GM18867 (cell line): ENCODE data around the gene ARHGAP26.

Experiments
- ATAC-seq: cut with Tn5 transposase; IDR thresholded peaks from one replicate; pipeline ENCODE4 v1.9.1; 2021; ENCODE audit warnings: mild to moderate bottlenecking, moderate library complexity; ENCODE audit not compliant: unreplicated experiment

ARHGAP26 gene

DNA sequence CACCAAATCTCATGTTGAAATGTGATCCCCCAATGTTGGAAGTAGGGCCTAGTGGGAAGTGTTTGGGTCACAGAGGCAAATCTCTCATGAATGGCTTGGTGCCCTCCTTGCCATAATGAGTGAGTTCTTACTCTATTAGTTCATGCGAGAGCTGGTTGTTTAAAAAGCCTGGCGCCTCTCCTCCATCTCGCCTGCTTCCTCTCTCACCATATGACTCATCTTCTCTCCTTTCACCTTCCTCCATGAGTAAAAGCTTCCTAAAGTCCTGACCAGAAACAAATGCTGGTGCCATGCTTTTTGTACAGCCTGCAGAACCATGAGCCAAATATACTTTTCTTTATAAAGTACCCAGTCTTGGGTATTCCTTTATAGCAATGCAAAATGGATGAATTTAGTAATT is 20.9 kb upstream of the ARHGAP26 start:
- no peak for ATAC-seq

- ATAC-seq, result no peak
Observed at GRCh38 chr5:142753116-142753631, 17.0 kb upstream of the ARHGAP26 start.

DNA sequence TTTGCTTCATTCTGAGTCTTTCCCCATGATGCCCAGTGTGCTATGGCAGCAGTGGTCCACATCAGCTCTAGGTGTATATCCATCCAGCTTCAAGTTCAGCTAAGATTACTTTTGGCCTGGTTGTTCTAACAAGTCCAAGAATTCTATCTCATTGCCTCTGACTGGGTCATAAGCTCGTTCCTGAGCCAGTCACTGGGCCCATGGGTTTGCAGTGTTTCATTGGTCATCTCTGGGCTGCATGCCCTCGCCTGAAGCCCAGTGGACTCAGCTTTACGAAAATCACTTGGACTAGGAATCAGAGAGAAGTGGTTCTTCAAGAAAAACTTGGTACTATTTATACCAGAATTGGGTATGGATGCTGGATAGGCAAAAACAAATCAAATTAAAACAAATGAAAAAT is 16.1 kb upstream of the ARHGAP26 start:
- no peak for ATAC-seq

GRCh38 chr5:142756576-142756975 is 13.6 kb upstream of the ARHGAP26 start:
- ATAC-seq, result no peak

- ATAC-seq, result no peak
Observed at GRCh38 chr5:142757564-142757963, 12.6 kb upstream of the ARHGAP26 start.

- no peak for ATAC-seq
Observed at GRCh38 chr5:142758062-142758795, 11.9 kb upstream of the ARHGAP26 start.

DNA sequence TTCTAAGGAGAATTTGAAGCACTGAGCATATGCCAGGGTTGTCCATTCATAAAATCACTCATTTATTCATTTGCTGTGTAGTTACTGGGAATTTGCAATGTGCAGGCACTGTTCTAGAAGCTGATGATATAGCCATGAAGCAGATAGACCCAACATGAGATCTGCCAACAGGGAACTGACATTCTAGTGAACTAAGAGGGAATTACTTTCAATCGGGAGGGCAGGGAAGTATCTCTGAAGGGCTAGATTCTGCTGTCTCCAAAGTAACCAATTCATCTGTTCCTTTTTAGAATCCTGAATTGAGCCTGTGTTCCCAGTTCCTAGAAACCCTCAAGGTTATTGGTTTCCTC is 11.4 kb upstream of the ARHGAP26 start:
- no peak for ATAC-seq

GRCh38 chr5:142763701-142764100 is 6.5 kb upstream of the ARHGAP26 start:
- no peak for ATAC-seq

DNA sequence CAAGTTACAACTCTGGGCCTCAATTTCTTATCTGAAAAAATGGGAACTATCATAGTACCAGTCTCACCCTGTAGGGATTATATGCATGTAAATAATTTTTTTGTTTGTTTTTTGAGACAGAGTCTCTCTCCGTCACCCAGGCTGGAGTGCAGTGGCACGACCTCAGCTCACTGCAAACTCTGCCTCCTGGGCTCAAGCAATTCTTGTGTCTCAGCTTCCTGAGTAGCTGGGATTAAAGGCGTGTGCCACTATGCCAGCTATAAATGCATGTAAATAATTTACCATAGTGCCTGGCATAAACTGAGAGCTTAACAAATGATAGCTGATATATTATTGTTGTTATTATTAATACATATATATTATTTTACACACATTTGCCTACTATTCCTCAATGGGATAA is 3.0 kb upstream of the ARHGAP26 start:
- ATAC-seq, result no peak

GRCh38 chr5:142767911-142768310 is 2.3 kb upstream of the ARHGAP26 start:
- no peak for ATAC-seq

DNA sequence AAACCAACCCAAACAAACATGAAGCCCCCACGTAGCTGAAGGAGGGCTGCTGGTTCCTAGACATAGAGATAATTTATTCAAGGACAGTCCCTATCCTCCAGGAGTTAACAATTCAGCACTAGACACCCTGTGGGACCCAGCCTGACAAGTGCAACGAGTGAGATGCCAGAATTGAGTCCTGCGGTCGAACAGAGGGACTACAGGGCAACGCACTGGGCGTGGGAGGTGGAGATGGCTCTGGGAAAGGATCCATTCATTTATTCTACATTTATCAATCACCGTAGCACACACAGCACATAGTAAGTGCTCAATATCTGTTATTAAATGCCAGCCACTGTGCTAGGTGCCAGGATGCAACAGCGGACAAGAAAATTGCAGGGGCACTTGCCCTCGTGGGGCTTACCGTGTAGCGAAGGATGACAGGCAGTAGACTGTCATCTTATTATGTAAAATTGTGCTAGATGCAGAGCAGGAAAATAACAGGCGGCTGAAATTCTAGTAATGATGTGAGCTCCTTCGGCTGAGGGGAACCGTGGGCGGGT is 855 bp upstream of the ARHGAP26 start:
- ATAC-seq, result no peak

- ATAC-seq, result peak; percentile 26
Observed at GRCh38 chr5:142770650-142771609, 753 bp downstream of the ARHGAP26 start.

DNA sequence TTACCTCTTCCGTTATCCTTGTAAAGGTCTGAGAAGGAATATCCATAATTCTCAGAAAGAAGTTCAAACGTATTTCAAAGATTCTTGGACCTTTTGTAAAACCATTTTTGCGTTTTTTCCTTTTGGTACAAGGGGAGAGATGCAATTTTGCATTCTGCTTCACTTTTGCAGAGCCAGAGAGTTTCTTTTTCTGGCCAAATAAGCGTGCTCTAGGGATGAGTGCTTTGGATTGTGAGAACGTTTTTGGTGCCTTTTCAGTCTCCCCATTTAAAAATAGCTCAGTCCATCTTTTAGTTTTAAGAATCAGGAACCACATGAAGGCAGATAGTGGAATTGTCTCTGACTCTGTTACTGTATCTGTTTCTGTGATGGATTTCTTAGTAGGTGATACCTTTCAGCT is 1.5 kb downstream of the ARHGAP26 start:
- ATAC-seq, result no peak

DNA sequence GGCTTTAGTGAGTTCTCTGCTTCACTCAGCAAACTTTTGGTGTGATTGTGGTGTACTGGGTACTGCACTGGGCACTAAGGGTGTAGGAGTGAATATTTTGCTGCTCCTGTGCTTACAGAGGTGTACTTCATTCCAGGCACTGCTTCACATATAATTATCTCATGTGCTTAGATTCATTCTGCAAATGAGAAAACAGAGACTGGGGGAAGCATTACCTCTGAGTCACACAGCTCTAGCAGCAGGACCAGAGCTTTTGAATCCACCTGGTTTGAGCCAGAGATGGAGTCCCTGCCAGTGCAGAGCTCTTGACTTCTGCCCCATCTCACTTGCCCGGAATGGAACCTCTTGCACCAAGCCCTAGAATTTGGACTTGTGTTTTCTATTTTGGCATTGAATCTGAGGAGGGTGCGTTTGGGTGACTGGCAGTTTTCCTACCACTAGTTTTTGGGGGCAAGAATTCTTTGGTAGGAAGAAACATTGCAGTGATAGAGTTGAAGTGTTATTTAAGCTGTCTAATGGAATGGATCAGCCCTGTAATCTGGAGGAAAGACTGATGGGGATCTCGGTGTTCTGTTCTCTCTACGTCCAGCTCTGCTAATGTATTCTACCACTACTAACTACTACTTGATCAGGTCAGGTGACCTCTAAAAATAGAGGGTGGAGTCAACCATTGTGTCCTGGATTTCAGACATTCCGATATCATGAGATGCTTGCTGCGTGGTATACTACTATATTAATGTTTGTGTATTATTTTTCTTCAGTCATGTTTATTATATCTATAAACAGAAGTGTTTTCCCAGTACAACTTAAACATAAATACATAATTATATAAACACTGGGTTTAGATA is 2.5 kb downstream of the ARHGAP26 start:
- ATAC-seq, result no peak

DNA sequence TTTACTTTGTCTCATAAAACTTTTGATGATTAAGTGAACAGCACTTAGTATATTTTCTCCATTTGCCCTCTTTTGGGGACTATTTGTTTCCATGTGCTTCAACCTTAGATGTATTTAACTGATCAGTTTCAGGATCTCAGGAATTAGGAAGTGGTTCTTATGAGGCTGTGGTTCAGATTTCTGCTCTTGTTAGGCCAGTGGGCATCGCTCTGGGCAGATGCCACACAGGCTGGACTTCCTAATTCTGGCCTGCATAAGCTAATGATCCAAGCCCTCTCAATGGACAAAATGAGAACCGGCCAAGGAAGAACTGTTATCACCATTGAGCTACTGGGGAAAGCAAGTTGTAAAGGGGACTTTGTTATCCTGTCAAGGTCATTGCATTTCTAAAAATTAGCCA is 6.9 kb downstream of the ARHGAP26 start:
- ATAC-seq, result no peak

DNA sequence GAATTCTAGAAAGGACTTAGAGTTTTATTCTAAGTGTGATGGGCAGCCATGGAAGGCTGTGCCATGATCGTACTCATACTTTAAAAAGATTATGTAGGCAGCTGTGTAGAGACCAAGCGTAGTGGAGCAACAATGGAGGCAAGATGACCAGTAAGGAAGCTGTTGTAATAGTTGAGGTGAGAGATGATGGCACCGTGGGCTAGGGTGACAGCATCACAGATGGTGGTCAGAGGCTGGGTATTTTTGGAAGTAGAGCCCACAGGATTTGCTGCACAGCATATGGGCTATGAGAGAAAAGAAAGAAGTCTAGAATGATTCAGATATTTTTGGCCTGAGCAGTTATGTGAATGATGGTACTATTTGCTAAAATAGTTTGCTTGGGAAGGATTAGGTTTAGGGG is 7.7 kb downstream of the ARHGAP26 start:
- ATAC-seq, result no peak

DNA sequence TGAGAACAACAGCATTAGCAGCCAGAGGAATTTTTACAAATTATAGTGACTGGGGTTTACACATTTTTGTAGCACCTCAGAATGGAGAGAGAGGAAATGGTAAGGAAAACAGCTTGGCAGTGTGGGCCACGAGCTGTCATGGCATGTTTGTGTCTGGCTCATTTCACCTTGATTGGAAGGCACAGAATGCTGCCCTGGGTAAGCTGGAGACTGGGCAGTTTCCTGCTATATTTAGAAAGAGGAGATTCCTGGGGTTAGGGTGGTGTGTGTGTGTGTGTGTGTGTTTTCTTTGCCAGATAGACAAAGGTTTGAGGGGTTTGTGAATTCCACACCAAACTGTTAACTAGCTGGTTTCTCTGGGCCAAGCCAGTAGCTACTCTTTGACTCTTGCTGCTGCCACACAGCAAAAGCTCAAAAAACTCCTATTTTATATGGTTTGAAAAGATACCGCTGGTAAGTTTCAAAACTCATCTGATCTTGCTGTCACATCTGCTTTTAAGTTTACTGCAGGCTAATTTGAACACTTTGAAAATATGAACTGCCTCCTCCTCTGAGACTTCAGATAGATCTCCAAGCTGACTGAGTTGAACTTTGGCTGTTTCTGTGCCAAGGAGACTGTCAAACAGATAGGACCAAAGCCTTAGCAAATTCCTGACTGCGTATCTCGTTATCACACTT is 9.1 kb downstream of the ARHGAP26 start:
- no peak for ATAC-seq

DNA sequence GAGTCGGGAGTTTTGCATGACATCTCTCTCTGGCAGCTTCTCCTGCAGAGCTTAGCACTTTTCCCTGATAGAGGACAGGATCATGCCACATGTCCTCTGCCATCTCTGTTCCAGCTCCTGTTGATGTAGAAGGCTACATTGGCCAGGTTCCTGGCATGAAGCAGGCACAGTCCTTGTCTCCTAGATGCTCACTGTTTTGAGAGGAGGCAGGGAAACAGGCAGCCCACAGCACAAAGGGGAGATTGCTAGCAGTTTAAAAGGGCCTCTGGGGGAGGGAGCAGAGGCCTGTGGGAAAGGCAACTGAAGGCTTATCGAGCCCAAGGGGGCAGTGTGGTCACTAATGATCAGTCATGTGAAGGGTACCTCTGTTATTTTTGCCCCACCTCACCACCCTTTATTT is 10.7 kb downstream of the ARHGAP26 start:
- no peak for ATAC-seq

DNA sequence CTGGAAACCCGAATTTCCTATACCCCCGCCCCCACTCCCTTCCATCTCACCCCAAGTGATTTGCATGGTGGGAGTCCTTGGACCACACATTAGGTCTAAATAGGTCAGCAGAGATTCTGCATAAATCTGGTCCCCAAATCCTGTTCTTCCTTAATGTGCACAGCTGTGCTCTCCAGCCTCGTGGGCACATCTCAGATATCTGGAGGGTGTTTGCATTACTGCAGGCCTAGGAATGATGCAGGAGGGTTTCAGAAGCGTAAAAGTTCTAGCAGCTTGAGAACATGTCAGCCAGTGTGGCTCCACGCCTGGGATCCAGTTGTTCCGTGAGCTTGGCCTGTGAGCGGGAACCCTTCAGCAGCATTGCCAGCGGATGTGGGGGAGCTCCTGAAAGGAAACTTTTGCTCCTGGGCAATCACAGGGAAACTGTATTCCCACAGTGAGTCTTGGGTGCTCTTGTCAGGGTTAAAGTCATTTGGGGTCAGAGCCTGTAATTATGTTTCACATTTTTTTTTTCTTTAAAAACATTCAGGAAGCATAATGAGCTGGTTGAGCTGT is 12.9 kb downstream of the ARHGAP26 start:
- no peak for ATAC-seq
